Stimulated activated naive CD4-positive, alpha-beta T cell (primary cell): ENCODE data around the gene C16orf89.
"Not testable (repeated sequence)": the region's sequence is repeated elsewhere in the genome, so short reads cannot be mapped to it uniquely, and the experiment has no call there.

Experiments
- DNase-seq, 6 experiments: peaks; one replicate each; lab custom pipeline; 2025; lab: John Stamatoyannopoulos, UW

The C16orf89 gene, protein sequence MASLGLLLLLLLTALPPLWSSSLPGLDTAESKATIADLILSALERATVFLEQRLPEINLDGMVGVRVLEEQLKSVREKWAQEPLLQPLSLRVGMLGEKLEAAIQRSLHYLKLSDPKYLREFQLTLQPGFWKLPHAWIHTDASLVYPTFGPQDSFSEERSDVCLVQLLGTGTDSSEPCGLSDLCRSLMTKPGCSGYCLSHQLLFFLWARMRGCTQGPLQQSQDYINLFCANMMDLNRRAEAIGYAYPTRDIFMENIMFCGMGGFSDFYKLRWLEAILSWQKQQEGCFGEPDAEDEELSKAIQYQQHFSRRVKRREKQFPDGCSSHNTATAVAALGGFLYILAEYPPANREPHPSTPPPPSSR

DNA sequence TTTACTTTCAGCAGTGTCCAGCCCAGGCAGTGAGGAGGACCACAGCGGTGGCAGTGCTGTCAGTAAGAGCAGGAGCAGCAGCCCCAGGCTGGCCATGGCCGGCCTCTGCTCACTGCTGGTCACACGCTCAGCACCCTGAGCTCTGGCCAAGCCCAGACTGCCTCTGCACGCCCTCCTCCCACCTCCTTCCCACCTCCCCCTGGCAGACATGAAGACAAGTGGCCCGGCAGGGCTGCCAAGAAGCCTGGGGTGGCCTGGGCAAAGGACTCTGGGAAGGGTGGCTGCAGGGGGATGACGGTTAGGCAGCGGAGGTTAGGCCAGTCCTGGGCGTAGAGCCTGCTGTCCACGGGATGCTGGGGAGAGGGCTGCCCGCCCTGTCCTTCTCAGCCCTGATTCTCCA lies at the start of gene C16orf89:
Gene C16orf89 (minus strand): TSS at position 144 of the 400 bp plus-strand sequence. CDS start 48 bp downstream, at position 96.
- no peak for DNase-seq

DNA sequence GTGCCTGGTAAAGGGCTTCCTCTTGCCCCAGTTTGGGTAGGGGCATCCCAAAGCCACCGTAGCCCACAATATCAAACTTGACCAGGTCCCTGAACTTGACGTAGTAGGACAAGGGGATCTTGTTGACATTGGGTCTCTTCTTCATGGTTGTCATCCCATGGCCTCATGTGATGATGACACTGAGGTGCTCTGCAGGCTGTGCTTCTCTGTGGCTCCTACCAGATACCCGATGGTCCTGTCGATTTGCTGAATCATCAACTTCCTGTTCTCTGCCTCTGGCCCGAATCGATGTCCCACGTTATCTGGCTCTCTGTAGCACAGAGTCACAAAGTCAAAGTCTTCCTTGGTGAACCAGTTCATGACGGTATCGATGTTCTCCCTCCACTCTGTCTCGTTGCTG lies 45.2 kb upstream of the C16orf89 start:
- not testable (repeated sequence) for DNase-seq

DNA sequence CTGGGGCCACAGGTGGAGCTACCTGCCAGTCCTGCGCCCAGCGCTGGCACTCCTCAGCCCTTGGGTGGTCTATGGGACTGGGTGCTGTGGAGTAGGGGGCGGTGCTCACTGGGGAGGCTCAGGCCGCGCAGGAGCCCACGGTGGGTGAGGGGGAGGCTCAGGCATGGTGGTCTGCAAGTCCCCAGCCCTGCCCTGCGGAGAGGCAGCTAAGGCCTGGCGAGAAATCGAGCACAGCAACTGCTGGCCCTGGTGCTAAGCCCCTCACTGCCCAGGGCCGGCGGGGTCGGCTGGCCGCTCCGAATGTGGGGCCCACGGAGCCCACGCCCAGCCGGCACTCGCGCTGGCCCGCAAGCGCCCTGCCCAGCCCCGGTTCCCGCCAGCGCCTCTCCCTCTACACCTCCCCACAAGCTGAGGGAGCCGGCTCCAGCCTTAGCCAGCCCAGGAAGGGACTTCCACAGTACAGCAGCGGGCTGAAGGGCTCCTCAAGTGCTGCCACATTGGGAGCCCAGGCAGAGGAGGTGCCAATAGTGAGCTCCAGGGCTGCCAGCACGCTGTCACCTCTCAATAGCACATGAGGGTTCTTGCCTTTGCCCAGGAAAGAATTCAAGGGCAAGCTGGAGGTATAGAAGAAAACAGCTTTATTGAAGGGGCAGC lies 42.9 kb upstream of the C16orf89 start:
- DNase-seq: no peak

DNA sequence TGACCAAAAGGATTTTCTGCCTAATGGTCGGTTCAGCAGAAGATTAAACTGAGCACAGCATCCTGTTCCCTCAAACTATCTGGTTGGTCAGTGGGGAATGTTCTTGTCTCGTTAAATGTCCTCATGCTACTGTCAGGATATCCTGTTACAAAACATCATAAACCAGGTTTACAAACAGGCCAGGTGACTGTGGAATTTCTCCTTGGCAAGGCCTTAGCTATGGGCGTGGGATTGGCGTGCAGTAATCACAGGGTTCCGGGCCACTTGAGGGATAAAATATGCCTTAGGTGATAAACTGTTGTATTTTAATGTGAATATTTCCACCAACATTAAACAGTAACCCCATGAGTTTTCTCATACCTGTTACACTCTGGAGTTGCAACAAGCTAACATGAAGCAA lies 39.3 kb upstream of the C16orf89 start:
- not testable (repeated sequence) for DNase-seq

DNA sequence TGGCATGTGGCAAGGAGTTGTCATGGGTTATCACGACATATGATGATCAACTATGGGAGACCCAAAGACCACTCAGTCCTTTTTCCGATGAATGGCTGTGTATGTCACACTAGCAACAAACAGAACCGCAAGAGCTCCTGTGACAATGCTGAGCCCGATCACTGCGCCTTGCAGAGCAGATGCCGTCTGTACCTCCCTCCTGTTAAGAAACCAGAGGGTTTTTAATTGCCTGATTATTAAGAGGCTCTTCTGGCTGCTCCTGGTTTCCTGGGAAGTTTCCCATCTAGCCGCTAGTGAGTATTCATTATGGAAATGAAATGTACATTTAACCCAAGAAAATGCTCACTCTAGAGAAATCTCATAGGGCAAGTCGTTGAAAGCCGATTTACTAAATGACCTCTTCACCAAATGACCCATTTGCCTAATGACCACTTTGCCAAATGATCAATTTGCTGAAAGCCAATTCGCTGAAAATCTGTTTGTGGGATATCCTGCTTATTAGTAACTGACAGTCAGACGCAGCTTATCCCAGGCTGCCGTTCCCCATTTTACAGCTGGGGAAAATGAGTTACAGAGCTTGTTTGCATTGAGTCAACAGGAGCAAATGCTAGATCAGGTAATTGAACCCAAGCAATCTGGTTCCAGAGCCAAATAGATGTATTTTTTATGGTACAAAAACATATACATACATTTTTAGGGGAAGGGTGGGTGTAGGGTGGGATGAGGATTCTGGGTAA lies 37.7 kb upstream of the C16orf89 start:
- not testable (repeated sequence) for DNase-seq

DNA sequence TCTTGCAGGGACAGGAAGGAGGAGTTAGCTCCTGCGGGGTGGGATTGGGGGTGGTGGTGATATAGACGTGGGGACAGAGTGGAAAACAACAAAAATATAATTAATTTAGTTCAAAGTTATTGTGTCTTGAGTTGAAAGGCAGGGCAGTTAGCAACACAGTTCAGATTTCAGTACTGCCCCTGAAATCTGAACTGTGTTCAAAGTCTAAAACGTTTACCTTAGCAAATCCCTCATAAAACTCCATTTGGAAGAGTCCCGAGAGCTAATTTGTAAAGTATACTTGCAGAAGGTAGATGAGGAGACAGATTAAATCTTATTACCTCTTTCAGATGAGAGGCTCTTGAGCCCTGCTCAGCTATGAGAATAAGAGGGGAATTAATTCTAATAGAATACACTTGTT lies 33.4 kb upstream of the C16orf89 start:
- DNase-seq: not testable (repeated sequence)

DNA sequence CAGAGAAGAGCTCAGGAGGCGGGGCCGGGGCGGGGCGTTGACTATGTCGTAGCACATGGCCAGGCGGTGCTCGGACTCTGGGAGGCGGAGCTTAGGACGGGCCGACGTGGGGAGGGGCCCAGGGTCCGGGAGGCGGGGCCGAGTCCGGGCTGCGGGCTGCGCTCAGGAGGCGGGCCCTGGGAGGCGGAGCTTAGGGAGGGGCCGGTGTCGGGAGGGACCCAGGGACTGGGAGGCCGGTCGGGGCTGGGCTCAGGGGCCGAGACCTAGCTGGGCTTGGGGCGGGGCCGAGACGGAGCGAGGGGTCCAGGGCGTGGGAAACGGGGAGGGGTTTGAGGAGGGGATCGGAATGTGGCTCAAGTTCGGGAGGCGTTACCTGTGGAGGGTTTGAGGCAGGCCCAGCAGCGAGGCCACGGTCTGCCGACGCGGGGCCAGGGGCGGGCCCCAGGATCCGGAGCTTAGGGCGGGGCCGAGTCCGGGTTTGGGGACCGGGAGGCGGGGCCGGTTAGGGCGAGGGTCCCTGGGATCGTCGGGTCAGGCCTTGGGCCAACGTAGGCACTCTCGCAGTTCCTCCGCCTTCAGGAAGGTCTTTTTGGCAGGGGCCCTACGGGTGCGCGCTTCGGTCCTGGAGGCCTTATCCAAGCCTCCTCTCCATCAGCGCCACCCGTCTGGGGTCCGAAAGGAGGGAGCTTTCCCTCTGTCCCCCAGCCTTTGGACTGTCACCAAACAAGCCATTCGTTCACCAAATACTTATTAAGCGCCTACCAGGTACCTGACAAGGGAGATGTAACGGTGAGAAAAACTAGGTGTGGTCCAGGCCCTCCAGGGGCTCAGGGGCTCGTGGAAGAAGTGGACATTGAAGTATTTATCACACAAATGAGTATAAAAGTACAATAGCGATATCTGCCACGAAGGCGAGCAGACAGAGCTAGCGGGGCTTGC lies 32.7 kb upstream of the C16orf89 start:
- DNase-seq: peak; percentile 40 to 96 (median 68)

DNA sequence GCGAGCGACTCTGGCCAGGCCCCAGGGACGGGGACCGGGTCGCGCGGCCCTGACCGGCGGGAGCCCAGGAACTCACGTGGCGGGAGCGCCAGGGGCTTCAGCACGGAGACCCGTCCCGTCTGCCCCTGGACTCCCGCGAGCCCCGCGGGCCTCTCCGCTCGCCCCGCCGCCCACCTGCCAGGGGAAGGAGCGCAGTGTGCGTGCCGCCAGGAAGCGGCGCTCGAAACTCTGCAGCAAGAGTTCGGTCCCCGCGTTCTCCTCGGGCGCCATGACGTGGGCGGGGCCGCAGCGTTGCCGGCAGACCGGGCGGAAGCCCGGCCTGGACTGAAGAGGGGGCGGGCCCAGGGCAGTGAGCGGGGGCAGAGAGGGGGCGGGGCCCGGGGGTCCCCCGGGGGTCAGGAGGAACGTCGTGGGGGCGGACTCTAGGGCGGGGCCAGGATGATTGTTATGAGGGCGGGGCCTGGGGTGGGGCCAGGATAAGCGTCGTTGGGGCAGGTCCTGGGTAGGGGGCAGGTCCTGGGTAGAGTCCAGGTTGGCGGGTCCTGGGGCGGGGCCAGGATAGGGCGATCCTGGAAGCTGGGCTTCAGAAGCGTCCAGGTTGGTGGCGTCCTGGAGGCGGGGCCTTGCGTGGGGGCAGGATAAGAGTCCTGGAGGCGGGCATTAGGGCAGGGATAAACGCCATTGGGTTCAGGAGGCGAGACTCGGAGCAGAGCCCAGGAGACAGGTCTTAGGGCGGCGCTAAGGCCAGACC lies 31.9 kb upstream of the C16orf89 start, which contains the start of gene EEF2KMT:
Gene EEF2KMT (minus strand): TSS at position 326 of the 751 bp plus-strand sequence. CDS start 56 bp downstream, at position 270.
- DNase-seq: peak; percentile 92 to 95 (median 93)

DNA sequence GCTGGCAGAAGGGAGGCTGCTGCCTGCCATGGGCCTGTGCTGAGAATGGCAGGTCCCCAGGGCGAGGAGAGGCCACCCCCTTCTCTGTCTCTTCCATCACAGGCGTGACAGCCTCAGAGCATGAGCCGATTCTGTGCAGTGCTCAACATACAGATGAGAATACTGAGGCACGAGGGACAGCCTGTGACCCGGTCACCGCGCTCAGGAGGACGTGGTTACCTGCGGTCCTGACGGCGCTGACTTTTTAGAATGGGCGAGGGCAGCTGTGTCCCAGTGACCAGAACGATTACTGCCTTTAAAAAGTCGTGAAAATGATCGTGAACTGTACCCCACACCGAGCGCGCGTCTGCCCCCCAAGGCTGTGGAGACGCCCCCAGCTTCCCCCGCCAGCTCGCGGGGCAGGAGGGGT lies 31.3 kb upstream of the C16orf89 start:
- DNase-seq: peak; percentile 26 to 65 (median 44)

DNA sequence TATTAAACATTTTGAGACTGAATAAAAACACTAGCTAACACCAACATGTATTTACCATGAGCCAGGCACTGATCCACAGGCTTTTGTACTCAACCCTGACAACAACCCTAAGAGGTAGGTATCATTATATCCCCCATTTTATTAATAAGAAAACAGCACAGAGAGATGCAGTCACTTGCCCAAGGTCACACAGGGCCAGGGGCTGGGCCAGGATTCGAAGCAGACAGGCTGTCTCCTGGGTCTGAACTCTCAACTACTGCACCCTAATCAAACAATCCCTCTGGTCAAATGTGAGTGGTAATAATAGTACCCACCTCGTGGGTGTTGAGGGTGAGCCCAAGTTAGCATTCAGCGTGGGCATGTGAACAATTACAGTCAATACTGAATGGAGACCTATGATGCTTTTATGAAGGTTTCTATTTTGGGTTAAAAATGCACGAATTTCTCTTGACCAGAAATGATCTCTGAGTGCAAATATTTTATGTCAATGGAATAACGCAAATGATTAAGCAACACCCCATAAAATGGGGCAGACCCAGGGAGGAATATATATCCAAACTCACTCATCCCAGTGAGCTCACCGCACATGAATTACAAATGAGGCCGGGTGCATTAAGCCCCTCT lies 30.8 kb upstream of the C16orf89 start:
- DNase-seq: not testable (repeated sequence)

DNA sequence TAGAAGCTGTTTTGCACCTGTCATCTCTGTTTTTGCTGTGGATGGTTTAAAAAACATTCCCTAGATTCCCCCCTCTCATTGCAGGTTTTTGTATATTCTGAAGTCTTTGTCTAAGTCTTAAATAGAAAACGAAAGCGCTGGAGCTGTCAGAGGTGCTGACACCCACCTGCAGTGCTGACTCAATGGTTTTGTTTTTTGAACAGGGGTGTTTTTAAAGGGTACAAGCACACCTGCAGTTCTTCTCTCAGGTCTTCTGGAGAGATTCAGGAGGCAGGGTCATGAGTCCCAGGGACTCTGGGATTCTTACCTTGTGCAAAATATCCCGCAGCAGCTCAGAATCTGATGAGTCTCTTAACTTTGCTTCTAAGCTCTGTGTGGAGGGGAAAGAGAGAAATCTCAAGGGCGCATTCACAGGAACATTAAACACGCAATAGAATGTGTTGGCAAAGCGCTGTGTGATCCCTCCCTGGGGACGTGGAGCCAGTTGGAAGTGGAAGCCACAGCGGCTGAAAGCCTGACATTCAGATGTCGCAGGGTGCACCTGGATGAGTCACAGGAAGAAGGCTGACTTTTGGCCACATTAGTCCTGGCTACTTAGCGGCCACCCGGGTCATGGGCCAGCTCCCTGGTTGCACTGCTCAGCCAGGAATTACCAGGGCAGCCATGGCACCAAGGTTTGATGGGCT lies 29.5 kb upstream of the C16orf89 start:
- DNase-seq: not testable (repeated sequence)

DNA sequence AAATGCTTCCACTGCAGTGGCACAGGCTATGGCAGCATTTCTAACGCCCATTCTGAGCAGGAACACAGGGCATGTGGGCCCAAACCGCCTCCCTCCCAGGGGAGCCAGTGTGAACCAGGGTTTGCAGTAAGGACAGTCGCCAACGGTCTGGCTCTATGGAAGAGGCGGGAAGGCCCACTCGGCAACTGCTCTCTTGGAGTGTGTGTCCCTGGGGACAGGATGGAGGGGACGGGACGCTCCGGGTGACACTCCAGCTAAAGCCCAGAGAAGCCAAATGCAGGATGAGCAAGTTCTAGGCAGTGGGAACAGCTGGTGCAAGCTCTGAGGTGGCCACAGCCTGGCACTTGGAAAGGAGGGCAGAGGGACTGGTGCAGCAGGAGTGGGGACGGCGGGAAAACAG lies 28.0 kb upstream of the C16orf89 start:
- not testable (repeated sequence) for DNase-seq

DNA sequence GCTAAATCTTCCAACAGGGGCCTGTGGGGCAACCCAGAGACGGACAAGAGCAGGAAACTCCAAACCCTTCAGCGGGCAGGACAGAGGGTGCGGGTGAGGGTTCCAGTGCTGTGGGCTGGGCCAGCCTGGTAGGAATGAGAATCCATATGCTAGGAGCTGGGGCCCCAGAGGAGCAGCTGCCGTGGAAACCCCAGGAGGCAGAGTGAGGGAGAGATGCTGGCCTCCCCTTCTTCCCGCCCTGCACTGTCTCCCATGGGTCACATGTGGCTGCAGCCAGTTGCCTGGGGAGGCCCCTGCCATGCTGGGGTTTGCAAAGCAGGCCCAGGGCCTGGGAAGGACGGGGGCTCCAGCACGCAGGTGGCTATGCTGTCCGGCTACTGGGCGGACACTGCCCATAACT lies 27.3 kb upstream of the C16orf89 start:
- not testable (repeated sequence) for DNase-seq

DNA sequence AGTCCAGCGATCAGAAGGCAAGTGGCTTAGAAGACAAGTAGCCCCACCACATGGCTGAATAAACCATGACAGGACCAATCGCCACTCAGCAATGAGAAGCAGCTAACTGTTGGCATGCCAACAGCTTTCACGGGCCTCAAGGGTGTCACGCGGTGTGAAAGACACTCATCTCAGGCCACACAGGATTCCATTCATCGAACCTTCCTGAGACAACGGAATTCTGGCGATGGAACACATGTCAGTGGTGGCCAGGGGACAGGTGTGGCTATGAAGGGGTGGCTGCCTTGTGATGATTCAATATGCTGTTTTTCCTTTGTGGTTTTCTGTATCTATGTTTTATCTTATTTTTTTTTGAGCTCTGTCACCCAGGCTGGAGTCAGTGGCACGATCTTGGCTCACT lies 24.8 kb upstream of the C16orf89 start:
- not testable (repeated sequence) for DNase-seq

DNA sequence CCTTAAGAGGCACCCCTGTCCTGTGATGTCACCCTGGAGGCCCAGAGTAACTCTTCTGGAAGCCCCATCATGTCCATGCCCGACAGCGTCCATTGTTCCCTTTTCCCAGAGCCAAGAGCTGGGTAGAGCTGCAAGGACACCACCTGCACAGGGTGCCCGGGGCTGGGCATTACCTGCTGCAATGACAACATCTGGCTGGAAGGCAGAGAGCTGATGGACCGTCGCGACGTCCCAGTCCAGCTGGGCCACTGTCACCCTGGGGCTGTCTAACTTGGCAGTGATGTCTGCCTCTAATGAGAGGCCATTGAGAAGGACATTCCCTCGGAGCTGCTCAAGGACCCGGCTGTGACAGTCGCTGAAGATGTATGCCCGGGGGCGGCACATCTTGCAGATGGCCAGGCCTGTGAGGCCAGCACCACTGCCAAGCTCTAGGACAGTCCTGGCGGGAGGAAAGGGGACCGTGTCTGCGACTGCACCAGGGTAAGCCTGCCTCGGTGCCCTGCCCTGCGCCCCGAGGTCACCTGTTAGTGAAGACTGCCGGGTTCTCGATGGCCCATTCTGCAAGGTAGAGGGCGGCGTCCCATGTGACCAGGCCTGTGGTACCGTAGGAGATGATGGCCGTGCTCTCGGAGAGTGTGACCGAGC lies 24.3 kb upstream of the C16orf89 start:
- DNase-seq: not testable (repeated sequence)

DNA sequence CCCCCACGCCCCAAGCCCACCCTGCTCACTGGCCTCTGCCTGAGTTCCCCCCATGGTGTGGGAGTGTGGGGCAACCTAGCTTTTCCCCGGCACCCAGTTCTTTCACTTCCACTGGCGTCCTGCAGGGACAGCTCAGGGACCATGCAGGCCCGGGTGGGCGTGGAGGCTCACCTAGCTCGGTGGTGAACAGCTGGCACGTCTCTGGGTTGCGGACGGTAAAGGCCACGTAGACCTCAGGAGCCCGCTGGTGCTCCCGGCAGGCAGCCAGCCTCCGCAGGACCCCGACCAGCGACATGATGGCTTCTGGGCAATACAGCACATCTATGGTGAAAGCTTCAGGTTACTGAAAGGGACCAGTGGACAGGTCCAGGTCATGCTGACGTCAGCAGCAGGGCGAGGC lies 23.2 kb upstream of the C16orf89 start:
- not testable (repeated sequence) for DNase-seq

DNA sequence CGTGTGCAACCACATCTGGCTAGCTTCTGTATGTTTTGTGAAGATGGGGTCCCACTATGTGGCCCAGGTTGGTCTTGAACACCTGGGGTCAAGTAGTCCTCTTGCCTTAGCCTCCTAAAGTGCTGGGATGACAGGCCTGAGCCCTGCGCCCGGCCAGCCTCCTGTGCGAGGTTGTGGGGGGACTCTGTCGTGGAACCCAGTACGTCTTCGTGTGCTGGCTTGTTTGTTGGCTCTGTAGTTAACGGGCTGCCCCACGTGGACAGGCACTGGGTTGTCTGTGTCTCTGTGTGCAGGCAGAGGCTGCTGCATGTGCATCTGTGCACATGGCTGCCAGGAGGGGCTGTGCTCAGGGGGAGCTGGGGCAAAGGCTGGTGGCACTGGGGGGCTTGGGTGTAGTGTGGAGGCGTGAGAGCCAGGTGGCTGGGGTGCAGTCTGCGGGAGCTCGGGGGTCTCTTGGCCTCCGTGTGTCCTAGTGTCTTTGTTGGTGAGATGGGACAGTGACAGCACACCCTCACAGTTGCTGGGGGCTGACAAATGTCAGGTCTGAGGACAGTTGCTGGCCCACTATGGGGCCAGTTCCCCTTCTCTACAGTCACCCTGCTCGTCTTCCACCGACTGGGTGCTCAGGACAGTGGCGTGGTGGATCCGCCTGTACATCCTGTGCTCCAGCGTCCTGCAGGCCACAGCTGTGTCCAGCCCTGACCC lies 22.5 kb upstream of the C16orf89 start:
- DNase-seq: not testable (repeated sequence)

DNA sequence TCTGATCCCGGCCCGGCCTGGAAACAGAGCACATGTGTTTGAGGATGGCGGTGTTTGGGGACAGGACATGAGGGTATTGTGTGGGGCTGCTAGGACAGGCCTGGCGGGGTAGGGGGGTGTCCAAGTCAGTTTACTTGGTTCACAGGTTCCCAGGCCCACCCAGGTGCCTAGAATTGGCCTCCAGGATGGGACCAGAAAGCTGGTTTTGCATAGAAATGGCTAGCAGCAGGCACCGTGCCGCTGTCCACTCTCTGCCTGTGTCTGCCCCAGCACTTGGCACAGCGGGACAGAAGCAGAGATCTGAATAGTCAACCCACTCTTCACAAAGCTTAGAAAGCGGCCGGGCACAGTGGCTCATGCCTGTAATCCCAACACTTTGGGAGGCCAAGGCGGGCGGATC lies 20.0 kb upstream of the C16orf89 start:
- not testable (repeated sequence) for DNase-seq
